GM21825 (cell line): Measurements from ENCODE around the gene SLC39A12.

ENCODE experiments used
- ATAC-seq: cut with Tn5 transposase; IDR thresholded peaks from one replicate; pipeline ENCODE4 v1.9.1; 2021; ENCODE audit warnings: mild to moderate bottlenecking, moderate library complexity; ENCODE audit not compliant: unreplicated experiment

Gene SLC39A12

DNA sequence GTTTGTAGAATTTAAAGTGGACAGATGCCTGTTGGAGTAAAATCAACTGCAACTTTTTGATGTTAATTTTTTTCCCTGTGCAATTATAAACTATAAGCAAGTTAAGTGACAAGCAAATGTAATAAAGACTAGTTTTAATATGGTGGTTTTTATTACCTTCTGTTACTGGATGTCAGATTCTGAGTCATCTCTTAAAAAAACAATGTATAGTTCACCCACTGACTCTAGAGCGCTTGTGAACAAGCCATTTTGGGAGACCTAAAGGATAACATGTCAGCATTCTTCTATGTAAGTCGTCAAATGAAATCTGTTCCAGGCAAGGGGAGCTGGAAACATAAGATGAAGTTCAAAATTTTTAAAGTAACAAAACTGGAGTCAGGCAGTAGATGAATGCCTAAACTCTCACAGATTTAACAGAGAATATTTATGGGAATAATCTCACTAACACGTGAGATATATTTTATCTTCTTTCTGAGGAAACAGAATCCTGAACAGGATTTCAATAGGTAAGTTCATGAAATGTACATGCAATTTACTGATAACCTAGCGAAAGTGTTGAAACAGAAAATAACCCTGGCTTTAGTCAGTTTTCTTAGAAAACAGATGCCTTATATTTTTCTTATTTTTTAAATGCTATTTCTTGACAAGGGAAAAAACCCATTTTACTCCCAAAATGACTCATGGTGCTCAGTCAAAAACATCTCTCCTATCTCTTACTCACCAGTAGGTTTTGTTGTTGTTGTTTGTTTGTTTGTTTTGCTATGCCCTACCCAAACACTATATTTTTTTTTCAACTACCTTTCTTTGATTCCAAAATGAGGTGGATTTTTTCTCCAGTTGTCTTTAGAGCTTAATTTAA lies 91.7 kb downstream of the SLC39A12 start:
- no peak for ATAC-seq

DNA sequence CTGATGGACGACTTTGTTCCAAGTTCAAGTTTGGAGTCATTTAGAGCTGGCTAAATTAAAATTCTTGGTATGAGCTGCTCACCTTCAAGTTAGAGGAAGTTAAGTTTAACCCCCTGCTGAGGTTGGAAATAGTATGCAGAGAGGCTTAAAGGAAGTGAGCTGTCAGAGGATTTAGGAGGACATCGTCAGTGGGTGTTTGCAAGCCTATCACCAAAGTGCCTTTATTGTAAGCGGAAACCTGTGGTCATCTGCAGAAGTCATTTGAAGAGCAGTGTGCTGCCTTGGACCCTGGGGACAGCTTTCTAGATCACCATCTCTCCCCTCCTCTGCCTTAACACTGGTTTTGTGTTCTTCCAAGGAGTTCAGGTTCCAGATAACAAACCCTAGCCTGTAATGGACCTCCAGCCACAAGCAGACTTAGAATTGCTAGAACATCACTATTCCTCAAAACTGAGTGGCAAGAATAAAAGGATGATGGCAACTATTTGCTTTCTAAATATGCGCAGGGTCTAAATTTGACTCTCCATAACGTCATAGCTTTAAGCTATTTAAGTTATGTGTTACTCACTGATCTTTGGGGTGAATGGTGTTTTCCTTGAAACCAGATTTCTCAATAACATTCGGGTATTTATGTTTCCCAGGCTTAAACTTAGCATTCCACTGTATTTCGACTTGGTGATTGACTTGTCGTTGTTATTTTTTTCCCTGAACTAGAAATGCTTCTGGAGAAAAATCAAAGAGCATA lies 93.4 kb downstream of the SLC39A12 start:
- ATAC-seq: no peak

DNA sequence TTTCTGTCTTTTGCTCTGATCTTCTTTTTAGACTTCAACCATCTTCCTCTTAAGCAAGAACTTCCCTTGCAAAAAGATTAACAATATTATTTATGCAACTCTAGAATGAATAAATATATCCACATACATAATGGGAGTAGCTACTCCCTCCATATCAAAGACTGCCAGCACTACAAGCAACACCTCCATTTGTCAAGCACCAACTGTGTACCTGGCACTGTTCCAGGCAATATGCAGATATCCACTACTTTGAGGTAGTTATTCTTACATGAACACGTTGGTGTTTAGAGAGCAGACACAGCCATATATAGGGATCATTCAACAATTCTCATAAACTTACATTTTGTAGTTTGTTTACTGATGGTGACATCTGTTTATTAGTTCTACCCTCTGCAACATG lies 104.9 kb downstream of the SLC39A12 start:
- ATAC-seq: no peak

DNA sequence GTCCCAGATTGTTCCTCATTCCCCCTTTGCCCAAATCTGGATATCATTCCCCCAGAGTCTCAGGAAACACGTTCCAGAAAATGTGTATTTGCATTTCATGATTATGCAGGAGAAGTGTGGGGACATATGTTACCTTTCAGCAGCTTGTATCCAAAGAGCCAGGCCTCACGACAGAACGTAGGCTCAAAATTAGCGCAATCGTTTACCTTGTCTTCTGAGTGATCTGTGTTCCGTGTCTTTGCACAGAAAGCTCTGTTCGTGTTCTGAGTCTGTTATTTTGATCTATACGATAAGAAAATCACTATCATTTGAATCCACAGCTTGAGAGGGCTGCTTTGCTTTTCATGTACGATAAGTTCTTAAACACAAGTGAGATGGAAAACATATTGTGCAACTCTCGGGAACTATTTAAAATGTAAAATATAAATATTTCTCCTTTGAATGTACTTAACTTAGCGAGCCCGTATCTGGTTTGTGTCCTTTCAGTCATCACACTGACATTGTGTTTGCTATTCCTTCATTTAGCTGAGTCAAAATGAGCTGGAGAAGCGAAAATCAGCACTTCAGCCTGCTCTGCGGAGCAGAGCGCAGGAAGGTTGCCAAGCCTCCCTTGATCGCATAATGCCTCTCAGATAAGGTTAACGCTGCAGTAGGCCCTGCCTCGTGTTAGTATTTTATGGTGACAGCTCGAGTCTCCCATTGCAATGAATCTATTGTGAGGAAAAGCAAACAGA lies 108.3 kb downstream of the SLC39A12 start:
- no peak for ATAC-seq

DNA sequence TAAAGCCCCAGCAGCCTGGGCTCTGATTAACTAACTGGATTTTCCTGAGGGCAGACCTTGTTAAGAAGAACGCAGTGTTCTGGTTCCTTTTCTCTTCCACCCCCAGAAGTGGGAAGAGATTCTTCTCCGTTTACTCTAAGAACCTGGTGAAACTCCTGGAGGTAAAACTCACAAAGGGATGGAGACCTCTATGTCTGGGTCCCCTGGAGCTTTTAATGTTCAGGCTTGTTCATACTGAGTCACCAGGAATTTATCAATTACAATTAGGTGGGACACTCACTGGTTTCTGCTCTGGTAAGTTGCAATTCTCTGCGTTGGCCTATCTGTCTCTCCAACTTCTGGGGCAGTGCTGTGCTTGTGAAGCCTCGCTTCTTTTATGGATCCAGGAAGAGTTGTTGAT lies 115.2 kb downstream of the SLC39A12 start:
- ATAC-seq: no peak

DNA sequence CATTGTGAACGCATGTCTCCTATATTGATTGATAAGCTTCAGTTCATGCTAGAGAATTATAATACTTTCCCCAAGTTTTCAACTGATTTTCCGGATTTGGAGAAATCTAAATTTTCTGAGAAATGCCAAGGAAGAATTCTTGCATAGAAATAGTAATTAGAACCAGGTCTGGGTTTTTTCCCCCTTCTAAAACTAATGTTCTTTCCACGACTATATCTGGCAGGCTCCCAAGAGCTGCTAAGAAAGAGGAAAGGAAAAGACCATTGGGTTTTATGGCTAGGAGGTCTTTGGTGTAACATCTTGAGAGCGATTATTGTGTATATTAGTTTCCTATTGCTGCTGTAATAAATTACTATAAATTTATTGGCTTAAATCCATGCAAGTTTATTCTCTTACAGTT lies 116.7 kb downstream of the SLC39A12 start:
- no peak for ATAC-seq

DNA sequence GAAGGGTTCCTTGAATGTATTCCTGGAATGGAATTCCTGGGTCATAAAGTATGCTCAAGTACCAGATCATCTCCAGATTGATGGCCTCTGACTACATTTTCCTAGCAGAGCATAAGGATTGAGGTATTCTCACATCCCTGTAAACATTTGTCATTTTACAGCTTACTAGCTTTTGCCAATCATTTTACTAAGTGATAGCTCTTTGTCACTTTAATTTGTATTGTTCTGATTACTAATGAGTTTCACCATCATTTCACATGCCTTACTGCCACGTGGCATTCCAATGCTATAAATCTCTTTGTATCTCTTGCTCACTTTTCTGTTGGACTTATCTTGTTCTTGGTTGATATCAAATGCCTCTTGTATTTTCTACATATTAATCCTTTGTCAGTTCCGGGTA lies 119.9 kb downstream of the SLC39A12 start:
- no peak for ATAC-seq

DNA sequence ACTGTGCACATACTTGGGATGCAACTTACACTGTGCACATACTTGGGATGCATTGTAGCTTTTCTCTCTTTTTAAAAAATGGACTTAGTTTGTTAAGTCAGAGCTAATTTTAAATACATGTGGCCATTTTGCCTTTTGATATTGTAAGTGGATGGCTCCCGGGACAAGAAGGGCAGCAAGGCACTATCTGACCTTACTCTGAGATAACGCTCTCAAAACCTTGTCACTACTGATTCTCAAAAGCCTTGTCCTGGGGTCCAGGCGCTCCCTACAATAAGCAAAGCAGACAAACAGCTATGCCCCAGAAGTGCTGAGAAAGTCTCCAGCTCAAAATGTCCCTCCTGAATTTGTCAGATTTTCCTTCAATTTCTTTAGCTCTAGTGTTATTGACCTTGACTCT lies 121.6 kb downstream of the SLC39A12 start:
- no peak for ATAC-seq

DNA sequence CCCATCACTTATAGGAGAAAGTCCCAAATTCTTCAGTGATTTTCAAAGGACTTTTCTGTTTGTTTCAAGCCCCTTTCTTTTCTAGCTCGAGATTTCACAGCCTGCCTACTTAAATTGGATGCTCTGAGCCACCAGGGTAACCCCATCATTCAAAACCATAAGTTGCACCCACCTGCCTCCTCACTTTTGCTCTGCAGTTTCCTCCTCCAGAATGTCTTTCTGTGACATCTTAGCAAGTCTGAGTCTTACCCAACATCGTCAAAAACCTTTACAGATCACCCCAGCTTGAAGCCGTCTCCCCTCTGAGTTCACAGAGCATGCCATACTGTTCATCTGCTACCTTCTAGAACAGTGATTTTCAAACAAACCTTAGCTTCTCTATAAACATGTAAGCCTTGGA lies 124.2 kb downstream of the SLC39A12 start:
- no peak for ATAC-seq

DNA sequence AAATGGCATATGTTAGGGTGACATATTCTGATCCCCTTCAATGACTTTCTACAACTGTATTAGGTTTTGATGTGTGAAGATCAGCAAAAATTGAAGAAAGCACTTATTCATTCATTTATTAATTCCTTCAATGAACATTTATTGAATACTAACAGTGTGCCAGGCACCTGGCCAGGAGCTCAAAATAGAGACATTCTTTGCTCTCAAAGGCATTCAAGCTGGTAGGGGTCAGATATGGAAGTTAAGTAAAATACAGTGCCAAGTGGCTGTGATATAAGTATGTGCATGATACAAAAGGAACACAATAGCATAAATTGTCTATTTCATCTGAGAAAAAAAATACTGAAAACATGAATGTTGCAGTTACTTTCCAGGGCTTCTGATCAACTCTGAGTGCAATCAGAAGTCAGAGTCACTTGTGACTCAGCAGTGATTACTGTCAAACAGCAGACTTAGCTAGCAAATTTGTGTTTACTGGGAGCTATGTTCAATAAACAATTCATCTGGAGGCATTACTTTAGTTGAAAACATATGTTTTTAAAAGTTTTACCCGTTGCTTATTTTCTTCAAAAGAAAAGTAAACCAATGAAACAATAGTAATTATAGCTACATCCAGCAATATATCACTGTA lies 128.1 kb downstream of the SLC39A12 start:
- no peak for ATAC-seq

DNA sequence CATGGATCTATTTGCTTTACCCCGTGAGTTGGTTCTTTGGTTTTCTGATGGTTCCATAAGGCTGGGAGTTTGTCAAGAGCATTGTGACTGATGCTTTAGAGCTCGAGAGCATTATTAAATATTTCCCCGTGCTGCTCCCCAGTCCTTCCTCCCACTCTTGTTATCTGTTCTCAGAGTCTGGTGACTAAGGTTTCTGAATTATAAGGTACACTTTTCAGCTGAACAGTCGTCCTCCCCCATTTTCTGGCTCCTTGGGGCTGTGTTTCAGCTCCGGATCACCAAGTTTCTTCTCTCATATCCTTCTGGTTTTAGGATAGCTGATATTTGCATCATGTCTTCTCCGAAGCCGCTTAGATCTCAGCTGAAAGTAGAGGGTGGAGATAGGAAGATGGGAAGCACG lies 130.7 kb downstream of the SLC39A12 start:
- no peak for ATAC-seq

DNA sequence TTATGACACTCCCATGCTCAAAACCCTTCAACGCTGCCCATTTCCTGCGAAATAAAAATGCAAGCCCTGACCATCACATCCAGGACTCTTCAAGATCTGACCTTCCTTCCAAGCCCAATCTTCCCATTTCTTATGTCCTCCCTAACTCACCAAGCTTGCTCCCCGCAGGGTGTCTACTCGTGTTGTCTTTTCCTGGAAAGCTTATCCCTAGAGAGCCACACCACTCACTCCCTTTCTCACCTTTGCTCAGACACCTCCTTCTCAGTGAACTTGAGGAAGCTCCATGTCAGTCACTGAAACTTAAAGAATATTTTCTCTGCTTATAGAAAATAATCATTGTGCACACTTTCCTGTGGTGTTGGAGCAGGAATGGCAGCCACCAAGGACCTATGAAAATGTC lies 134.1 kb downstream of the SLC39A12 start:
- ATAC-seq: no peak

DNA sequence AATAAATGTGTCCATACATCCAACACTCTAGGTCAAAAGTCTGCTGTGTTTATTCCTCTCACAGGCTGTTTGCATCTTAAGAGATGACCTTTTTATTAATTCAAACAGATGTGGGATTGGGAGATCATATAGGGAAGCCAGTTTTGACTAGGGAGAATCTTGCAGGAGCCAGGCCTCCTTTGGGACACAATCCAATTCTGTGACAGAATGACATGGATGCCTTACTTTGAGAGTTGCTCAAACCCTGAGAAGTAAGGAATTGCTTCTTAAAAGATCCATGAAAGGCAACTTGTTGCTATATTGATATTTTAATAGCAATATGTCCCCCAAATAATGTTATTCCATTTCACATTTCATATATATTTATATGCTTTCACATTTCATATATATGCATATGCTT lies 135.0 kb downstream of the SLC39A12 start:
- ATAC-seq: no peak

DNA sequence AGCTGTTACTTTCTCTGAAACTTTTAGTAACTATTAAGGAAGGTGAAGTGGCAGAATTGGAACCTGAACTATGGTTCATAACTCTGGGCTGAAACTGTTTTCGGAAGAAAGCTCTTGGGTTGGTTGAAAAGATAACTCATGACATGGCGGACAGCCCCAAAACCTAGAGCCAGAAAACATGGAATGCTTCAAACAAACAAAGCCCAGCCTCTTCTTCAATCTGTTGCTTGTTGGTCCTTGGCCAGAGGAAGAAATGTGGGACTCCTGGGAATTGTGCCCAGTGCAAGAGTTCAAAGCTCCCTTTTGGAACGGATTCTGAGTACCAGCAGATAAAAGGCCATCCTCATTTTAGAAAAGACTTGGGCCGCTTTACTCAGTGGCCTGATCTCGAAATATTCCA lies 135.6 kb downstream of the SLC39A12 start:
- no peak for ATAC-seq
